ENCODE results near the gene MRPS15.

Gene MRPS15

GRCh38 chr1:36458910-36459309 is 5.3 kb downstream of the MRPS15 start:
- no peak for DNase-seq (ENCODE audit: low read depth in 2 of 2)

- no peak for DNase-seq (ENCODE audit: low read depth in 2 of 2)
These were observed 6.5 kb downstream of the MRPS15 start for GRCh38 chr1:36457691-36458090.

GRCh38 chr1:36456391-36456928 is 7.7 kb downstream of the MRPS15 start:
- DNase-seq (ENCODE audit: low read depth in 2 of 2), result no peak

- no peak for DNase-seq (ENCODE audit: low read depth in 2 of 2)
These were observed 8.8 kb downstream of the MRPS15 start for GRCh38 chr1:36455386-36455785.

- no peak for DNase-seq (ENCODE audit: low read depth in 2 of 2)
These were observed 10.4 kb downstream of the MRPS15 start for GRCh38 chr1:36453600-36454388.

GRCh38 chr1:36453051-36453450 is 11.1 kb downstream of the MRPS15 start:
- no peak for DNase-seq (ENCODE audit: low read depth in 2 of 2)

- no peak for DNase-seq (ENCODE audit: low read depth in 2 of 2)
These were observed 13.3 kb downstream of the MRPS15 start for GRCh38 chr1:36450919-36451305.

- peak; percentile 62 to 74 for DNase-seq (ENCODE audit: low read depth in 2 of 2)
These were observed 13.8 kb downstream of the MRPS15 start, which contains the start of gene OSCP1 for GRCh38 chr1:36450270-36450918. TSS of gene OSCP1 (minus strand) at chr1:36450451. CDS start at chr1:36450369, 82 bp downstream.

- no peak for DNase-seq (ENCODE audit: low read depth in 2 of 2)
These were observed 15.6 kb downstream of the MRPS15 start for GRCh38 chr1:36448530-36449056.

GRCh38 chr1:36447450-36447849 is 16.7 kb downstream of the MRPS15 start:
- no peak for DNase-seq (ENCODE audit: low read depth in 2 of 2)

- DNase-seq (ENCODE audit: low read depth in 2 of 2), result no peak
These were observed 17.4 kb downstream of the MRPS15 start for GRCh38 chr1:36446746-36447145.

GRCh38 chr1:36446271-36446670 is 17.9 kb downstream of the MRPS15 start:
- DNase-seq (ENCODE audit: low read depth in 2 of 2), result no peak

- no peak for DNase-seq (ENCODE audit: low read depth in 2 of 2)
These were observed 20.9 kb downstream of the MRPS15 start for GRCh38 chr1:36443297-36443696.

GRCh38 chr1:36442337-36442736 is 21.8 kb downstream of the MRPS15 start:
- DNase-seq (ENCODE audit: low read depth in 2 of 2), result no peak

- DNase-seq (ENCODE audit: low read depth in 2 of 2), result no peak
These were observed 23.5 kb downstream of the MRPS15 start for GRCh38 chr1:36440646-36441045.

GRCh38 chr1:36440044-36440443 is 24.1 kb downstream of the MRPS15 start:
- DNase-seq (ENCODE audit: low read depth in 2 of 2), result no peak

- no peak for DNase-seq (ENCODE audit: low read depth in 2 of 2)
These were observed 25.5 kb downstream of the MRPS15 start for GRCh38 chr1:36438715-36439114.

- DNase-seq (ENCODE audit: low read depth in 2 of 2), result no peak
These were observed 27.4 kb downstream of the MRPS15 start for GRCh38 chr1:36436821-36437220.

GRCh38 chr1:36433102-36433501 is 31.1 kb downstream of the MRPS15 start:
- DNase-seq (ENCODE audit: low read depth in 2 of 2), result no peak

GRCh38 chr1:36432616-36433015 is 31.6 kb downstream of the MRPS15 start:
- DNase-seq (ENCODE audit: low read depth in 2 of 2), result no peak

GRCh38 chr1:36425791-36426190 is 38.4 kb downstream of the MRPS15 start:
- no peak for DNase-seq (ENCODE audit: low read depth in 2 of 2)

GRCh38 chr1:36421649-36422048 is 42.5 kb downstream of the MRPS15 start:
- DNase-seq (ENCODE audit: low read depth in 2 of 2), result no peak

GRCh38 chr1:36420836-36421317 is 43.3 kb downstream of the MRPS15 start:
- DNase-seq (ENCODE audit: low read depth in 2 of 2), result peak; percentile 81 to 93
